Endothelial cell of umbilical vein (primary cell): Measurements from ENCODE around the gene STMN3. TPM values are rescaled to one million over a fixed set of nuclear protein-coding genes. Genes with fewer than 3 reads are reported as not detected.
"Not testable (repeated sequence)": the region's sequence is repeated elsewhere in the genome, so short reads cannot be mapped to it uniquely, and the experiment has no call there.

Experiments
- BruUV-seq: library from RNA; stranded (reverse); fragments of 400-500 nt; replicated peaks from 2 replicates; lab custom pipeline; 2021; lab: Mats Ljungman, UMichigan
- CTCF ChIA-PET: fragments of 300-600, 350-600 bp; sonication (Branson Sonifier 250); formaldehyde crosslinking; loops from one replicate; lab custom pipeline; 2021; ENCODE audit warnings: antibody characterized with exemption, inconsistent platforms; lab: Charles Lee
- POLR2A ChIA-PET: fragments of 300-600, 350-600 bp; sonication (Branson Sonifier 250); formaldehyde crosslinking; loops from one replicate; lab custom pipeline; 2021; ENCODE audit warnings: antibody characterized with exemption, inconsistent platforms; lab: Charles Lee
- DNase-seq: peaks from one replicate; pipeline ENCODE4 v3.0.0-alpha.2; 2011; ENCODE audit warnings: low read depth, low spot score
- FAIRE-seq: peaks from 2 replicates; lab custom pipeline; 2011; peaks lifted over from hg19 to GRCh38; lab: Jason Lieb, UNC
- H2AFZ ChIP-seq: 2 replicates; pipeline ENCODE4 v1.6.0; 2012; ENCODE audit warnings: low read depth, low read length, control low read depth, inconsistent platforms
- H3K27ac ChIP-seq: 2 replicates; pipeline ENCODE4 v1.5.1; 2011; ENCODE audit warnings: low read depth, mild to moderate bottlenecking, control low read depth, low read length, moderate library complexity; ENCODE audit not compliant: insufficient read depth
- H3K27me3 ChIP-seq, 2 experiments: 2 replicates each; pipeline versions ENCODE4 v1.6.0 to v1.6.1; 2011; ENCODE audit warnings: low read length in 2 of 2, mixed read lengths in 1 of 2; ENCODE audit not compliant: control insufficient read depth in 2 of 2, insufficient read depth in 2 of 2
- H3K36me3 ChIP-seq, 2 experiments: 2 replicates in 1 of 2; 3 replicates in 1 of 2; pipeline ENCODE4 v1.5.1; 2011; ENCODE audit warnings: low read length in 2 of 2, mild to moderate bottlenecking in 1 of 2, moderate library complexity in 1 of 2; ENCODE audit not compliant: control insufficient read depth in 2 of 2, insufficient read depth in 2 of 2; ENCODE audit errors: extremely low read depth in 1 of 2
- H3K4me1 ChIP-seq: 3 replicates; pipeline ENCODE4 v1.5.1; 2011; ENCODE audit warnings: mild to moderate bottlenecking, low read length; ENCODE audit not compliant: control insufficient read depth, insufficient read depth; ENCODE audit errors: extremely low read depth
- H3K4me2 ChIP-seq: 2 replicates; pipeline ENCODE4 v1.6.1; 2011; ENCODE audit warnings: low read length, control low read depth, mixed read lengths; ENCODE audit not compliant: insufficient read depth
- H3K4me3 ChIP-seq, 3 experiments: fragments of 200-600 bp in 1 of 3; sonication (generic), shearing (Covaris generic) in 1 of 3; replicated peaks in 1 of 3; 2 replicates each; pipeline ENCODE4 v1.5.1; 2011 to 2016; ENCODE audit warnings: control low read depth in 3 of 3, low read length in 3 of 3, mild to moderate bottlenecking in 2 of 3, inconsistent platforms in 1 of 3, low read depth in 1 of 3, moderate library complexity in 1 of 3; ENCODE audit not compliant: insufficient read depth in 1 of 3
- H3K79me2 ChIP-seq: 2 replicates; pipeline ENCODE4 v1.6.0; 2012; ENCODE audit warnings: low read length, inconsistent platforms; ENCODE audit not compliant: control insufficient read depth, insufficient read depth
- H3K9ac ChIP-seq: replicated peaks from 2 replicates; pipeline ENCODE3; 2011; ENCODE audit warnings: low read length, control low read depth; ENCODE audit not compliant: insufficient read depth; ENCODE audit errors: extremely low read depth
- H3K9me1 ChIP-seq: replicated peaks from 3 replicates; pipeline ENCODE4 v1.6.0; 2011; ENCODE audit warnings: mild to moderate bottlenecking, low read length; ENCODE audit not compliant: control insufficient read depth, insufficient read depth; ENCODE audit errors: extremely low read depth
- H3K9me3 ChIP-seq: replicated peaks from 2 replicates; pipeline ENCODE4 v1.5.1; 2012; ENCODE audit warnings: low read length, inconsistent platforms; ENCODE audit not compliant: control insufficient read depth, insufficient read depth
- H4K20me1 ChIP-seq: replicated peaks from 2 replicates; pipeline ENCODE3; 2011; ENCODE audit warnings: mild to moderate bottlenecking, low read length; ENCODE audit not compliant: control insufficient read depth, insufficient read depth; ENCODE audit errors: extremely low read depth
- CTCF ChIP-seq, 2 donors: IDR thresholded peaks; 1 replicate in 1 of 2; 2 replicates in 1 of 2; pipeline ENCODE4 v1.5.1; 2011; ENCODE audit warnings: low read length in 2 of 2, mild to moderate bottlenecking in 2 of 2, moderate library complexity in 2 of 2, control low read depth in 1 of 2, inconsistent platforms in 1 of 2, low read depth in 1 of 2; ENCODE audit not compliant: insufficient read depth in 1 of 2; ENCODE audit errors: extremely low read depth in 1 of 2
- EZH2 ChIP-seq: IDR thresholded peaks from 2 replicates; pipeline ENCODE4 v1.6.1; 2012; ENCODE audit warnings: borderline replicate concordance, low read depth, mild to moderate bottlenecking, moderate library complexity, low read length, inconsistent platforms; ENCODE audit not compliant: severe bottlenecking
- FOS ChIP-seq: IDR thresholded peaks from 2 replicates; pipeline ENCODE4 v1.6.1; 2011; ENCODE audit warnings: mild to moderate bottlenecking, low read length, moderate library complexity, borderline replicate concordance; ENCODE audit not compliant: insufficient read depth
- GATA2 ChIP-seq: IDR thresholded peaks from 2 replicates; pipeline ENCODE4 v1.7.0; 2011; ENCODE audit warnings: low read depth, mild to moderate bottlenecking, moderate library complexity, mixed read lengths, low read length; ENCODE audit not compliant: insufficient read length, insufficient read depth
- JUN ChIP-seq: IDR thresholded peaks from 2 replicates; pipeline ENCODE4 v1.6.1; 2011; ENCODE audit warnings: borderline replicate concordance, low read depth; ENCODE audit not compliant: insufficient read length, insufficient read depth
- MYC ChIP-seq: IDR thresholded peaks from one replicate; pipeline ENCODE4 v1.6.1; 2011; ENCODE audit warnings: mild to moderate bottlenecking, low read depth, low read length
- POLR2A ChIP-seq: IDR thresholded peaks from 2 replicates; pipeline ENCODE4 v1.6.1; 2012; ENCODE audit warnings: low read depth, mild to moderate bottlenecking, control low read depth, low read length
- POLR2AphosphoS5 ChIP-seq: IDR thresholded peaks from 2 replicates; pipeline ENCODE4 v1.6.1; 2012; ENCODE audit warnings: low read depth, mild to moderate bottlenecking, control low read depth, low read length, moderate library complexity; ENCODE audit not compliant: insufficient read depth
- dilution Hi-C: fragments of 300-500 bp; cut with MboI; formaldehyde crosslinking; loops from one replicate; pipeline ENCODE4 v1.15.0; 2019; ENCODE audit warnings: low sequenced_read_pairs; ENCODE audit not compliant: extremely low pct_ligation_motif_present
- intact Hi-C: fragments of 100-400 bp; cut with micrococcal nuclease; formaldehyde crosslinking; loops from one replicate; pipeline ENCODE4 v1.10.0; 2022
- polyA plus RNA-seq, 4 experiments: library from polyadenylated mRNA; depleted of rRNA in 3 of 4; stranded (reverse) in 3 of 4; unstranded in 1 of 4; fragments of >200 nt; gene quantifications; 2 replicates each; pipeline versions ENCODE4 v1.2.1 to v1.2.3, GENCODE V29; 2011 to 2012; ENCODE audit warnings: missing spikeins in 1 of 4
- total RNA-seq: library from RNA; stranded (reverse); gene quantifications from 2 replicates; pipeline ENCODE4 v1.2.3, GENCODE V29; 2021
- TF ChIP-seq, protein P1 (sequence below): IDR thresholded peaks from 2 replicates; pipeline ENCODE4 v1.6.1; 2011; ENCODE audit not compliant: insufficient read depth, insufficient read length

Gene STMN3
- total and polyA plus RNA-seq, 2 donors (not counting 3 experiments of a cell fraction or from before 2014, with no cell fraction given) = 1.7 to 4.7 TPM

GRCh38 chr20:63613863-63614594, 39.2 kb downstream of the STMN3 start:
- intact Hi-C loops, BruUV-seq, DNase-seq, H4K20me1 ChIP-seq, H3K4me2 ChIP-seq, H3K4me3 ChIP-seq, H3K9me1 ChIP-seq, FAIRE-seq, H3K4me1 ChIP-seq, H2AFZ ChIP-seq, POLR2A ChIA-PET, dilution Hi-C loops, H3K27me3 ChIP-seq, CTCF ChIA-PET, H3K9me3 ChIP-seq, H3K9ac ChIP-seq, H3K27ac ChIP-seq: not testable (repeated sequence)
- peaks cover 13% of the 10 kb centered on the region for H3K79me2 ChIP-seq
- H3K36me3 ChIP-seq = peaks cover 8 to 13% of the 10 kb centered on the region in 2 experiments

DNA sequence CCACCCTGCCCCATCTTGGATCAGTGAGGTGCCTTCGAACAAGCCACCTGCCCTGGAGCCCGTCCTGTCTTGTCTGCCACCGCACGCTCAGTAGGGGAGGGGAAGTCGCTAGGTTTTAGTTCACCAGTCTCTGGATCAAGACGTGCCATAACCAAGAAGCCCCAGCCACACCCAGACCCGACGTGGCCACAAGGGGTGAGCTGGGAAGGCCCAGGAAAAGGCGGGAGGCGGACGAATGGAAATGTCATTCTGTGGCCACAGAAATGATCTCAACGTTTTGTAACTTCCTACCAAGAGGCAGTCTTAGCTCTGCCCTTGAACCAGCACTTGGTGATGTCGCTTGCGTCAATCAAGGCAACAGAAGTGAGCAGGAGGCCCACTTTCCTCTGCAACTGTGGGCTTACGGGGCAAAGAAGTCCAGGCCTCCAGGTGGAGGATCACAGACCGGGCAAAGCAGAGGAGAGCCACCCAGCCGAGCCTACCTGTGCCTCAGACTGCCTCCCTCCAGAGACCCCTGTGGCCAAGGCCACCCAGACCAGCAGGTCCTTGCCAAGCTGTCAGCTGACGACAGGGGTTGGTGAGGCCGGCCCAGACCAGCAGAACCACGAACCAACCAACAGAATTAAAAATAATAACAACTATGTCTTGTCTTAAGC, 40.8 kb downstream of the STMN3 start:
- no peak for DNase-seq
- BruUV-seq = no TSS peak
- ChIA-PET POLR2A (no interaction called here), CTCF (interaction anchor here (1.8 kb wide), 1 partner anchor 75 kb away, joined by 3 read pairs; the partner anchor contains the start of gene PTK6)
- H3K9ac ChIP-seq = no peak overlapping the region
- H3K4me2 ChIP-seq = no peak overlapping the region
- H3K4me3 ChIP-seq = no peak overlapping the region
- no peaks in the 10 kb centered on the region for H3K27me3 ChIP-seq
- H4K20me1 ChIP-seq = no peaks in the 10 kb centered on the region
- no peaks in the 10 kb centered on the region for H3K9me1 ChIP-seq
- no peak for FAIRE-seq
- no peak overlapping the region for H3K27ac ChIP-seq
- no peak overlapping the region for H2AFZ ChIP-seq
- intact Hi-C loops = no loop called here
- TF ChIP-seq JUN (no peak), POLR2A (no peak), GATA2 (no peak), MYC (no peak), POLR2AphosphoS5 (no peak), EZH2 (no peak), CTCF (IDR thresholded peaks at IDR 0.05; ENCODE audit: extremely low read depth in 1 of 2, insufficient read depth in 1 of 2, low read depth in 1 of 2, low read length in 2 of 2) (no peak), FOS (no peak)
- TF ChIP-seq, protein P1, sequence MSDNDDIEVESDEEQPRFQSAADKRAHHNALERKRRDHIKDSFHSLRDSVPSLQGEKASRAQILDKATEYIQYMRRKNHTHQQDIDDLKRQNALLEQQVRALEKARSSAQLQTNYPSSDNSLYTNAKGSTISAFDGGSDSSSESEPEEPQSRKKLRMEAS = no peak
- peaks cover 13% of the 10 kb centered on the region for H3K79me2 ChIP-seq
- no peaks in the 10 kb centered on the region for H3K9me3 ChIP-seq
- peaks cover 4% of the 10 kb centered on the region in 2 experiments for H3K36me3 ChIP-seq
- H3K4me1 ChIP-seq = no peaks in the 10 kb centered on the region
- dilution Hi-C loops = no loop called here
